CD14-positive monocyte (primary cell): Measurements from ENCODE around the gene DCUN1D4. TPM values are rescaled to one million over a fixed set of nuclear protein-coding genes. Genes with fewer than 3 reads are reported as not detected.

Experiments used
- DNase-seq, 3 donors: peaks; one replicate each; pipeline ENCODE4 v3.0.0-alpha.2; 2011 to 2022
- H2AFZ ChIP-seq: 2 replicates; pipeline ENCODE4 v1.6.0; 2012; ENCODE audit warnings: mild to moderate bottlenecking, low read depth, low read length, inconsistent platforms; ENCODE audit not compliant: insufficient read depth, poor library complexity, severe bottlenecking
- H3K27ac ChIP-seq, 2 donors: 1 replicate in 1 of 2; 2 replicates in 1 of 2; pipeline ENCODE4 v1.5.1; 2012 to 2013; ENCODE audit warnings: low read length in 2 of 2, control low read depth in 1 of 2, inconsistent platforms in 1 of 2, low read depth in 1 of 2, mild to moderate bottlenecking in 1 of 2
- H3K27me3 ChIP-seq, 2 donors: one replicate each; pipeline versions ENCODE4 v1.6.0 to v1.6.1; 2011 to 2013; ENCODE audit warnings: low read length in 2 of 2; ENCODE audit not compliant: control insufficient read depth in 2 of 2, insufficient read depth in 2 of 2
- H3K36me3 ChIP-seq, 2 donors: replicated peaks in 1 of 2; 1 replicate in 1 of 2; 2 replicates in 1 of 2; pipeline versions ENCODE4 v1.5.1 to v1.6.1; 2012 to 2013; ENCODE audit warnings: low read length in 2 of 2, control low read depth in 1 of 2, inconsistent platforms in 1 of 2, mild to moderate bottlenecking in 1 of 2; ENCODE audit not compliant: insufficient read depth in 2 of 2, control insufficient read depth in 1 of 2
- H3K4me1 ChIP-seq, 2 donors: 1 replicate in 1 of 2; 2 replicates in 1 of 2; pipeline versions ENCODE4 v1.5.1 to v1.6.1; 2012 to 2013; ENCODE audit warnings: low read length in 2 of 2, control low read depth in 1 of 2, inconsistent platforms in 1 of 2, mild to moderate bottlenecking in 1 of 2, moderate library complexity in 1 of 2; ENCODE audit not compliant: insufficient read depth in 2 of 2, control insufficient read depth in 1 of 2
- H3K4me2 ChIP-seq: replicated peaks from 2 replicates; pipeline ENCODE3; 2012; ENCODE audit warnings: low read length, moderate library complexity, mild to moderate bottlenecking; ENCODE audit not compliant: poor library complexity, severe bottlenecking; ENCODE audit errors: extremely low read depth
- H3K4me3 ChIP-seq, 3 experiments: fragments of 200-600 bp in 1 of 3; sonication (generic) in 1 of 3; replicated peaks in 1 of 3; 1 replicate in 2 of 3; 2 replicates in 1 of 3; pipeline ENCODE4 v1.5.1; 2011 to 2013; ENCODE audit warnings: low read length in 3 of 3, mild to moderate bottlenecking in 3 of 3, control low read depth in 2 of 3, low read depth in 2 of 3, inconsistent platforms in 1 of 3, moderate library complexity in 1 of 3
- H3K79me2 ChIP-seq: 2 replicates; pipeline ENCODE4 v1.6.0; 2012; ENCODE audit warnings: mild to moderate bottlenecking, control low read depth, inconsistent platforms, low read length, moderate library complexity; ENCODE audit not compliant: insufficient read depth
- H3K9ac ChIP-seq: 2 replicates; pipeline ENCODE4 v1.6.0; 2017; ENCODE audit warnings: low read length, mild to moderate bottlenecking; ENCODE audit not compliant: insufficient read depth, poor library complexity, severe bottlenecking
- H3K9me3 ChIP-seq, 2 donors: replicated peaks in 1 of 2; 1 replicate in 1 of 2; 2 replicates in 1 of 2; pipeline versions ENCODE4 v1.5.1 to v1.6.1; 2012 to 2013; ENCODE audit warnings: low read length in 2 of 2, control low read depth in 1 of 2; ENCODE audit not compliant: control insufficient read depth in 1 of 2, insufficient read depth in 1 of 2
- H4K20me1 ChIP-seq: 2 replicates; pipeline ENCODE4 v1.6.0; 2012; ENCODE audit warnings: mild to moderate bottlenecking, low read length, control low read depth, moderate library complexity; ENCODE audit not compliant: insufficient read depth
- H3K27ac Mint-ChIP-seq, 7 donors: one replicate each; pipeline ENCODE4 v1.8.0; 2020; ENCODE audit warnings: mild to moderate bottlenecking in 7 of 7, mixed read lengths in 7 of 7, moderate library complexity in 6 of 7, inconsistent platforms in 2 of 7
- H3K27me3 Mint-ChIP-seq, 3 donors: one replicate each; pipeline ENCODE4 v1.8.0; 2021 to 2022; ENCODE audit warnings: low read depth in 3 of 3, mild to moderate bottlenecking in 3 of 3, mixed read lengths in 3 of 3, moderate library complexity in 3 of 3, inconsistent platforms in 1 of 3
- H3K36me3 Mint-ChIP-seq, 2 donors: one replicate each; pipeline ENCODE4 v1.8.0; 2020; ENCODE audit warnings: mixed read lengths in 2 of 2, inconsistent platforms in 1 of 2, mild to moderate bottlenecking in 1 of 2
- H3K4me1 Mint-ChIP-seq: one replicate; pipeline ENCODE4 v1.8.0; 2020; ENCODE audit warnings: mild to moderate bottlenecking, mixed read lengths
- H3K4me3 Mint-ChIP-seq, 2 donors: one replicate each; pipeline ENCODE4 v1.8.0; 2020; ENCODE audit warnings: mild to moderate bottlenecking in 2 of 2, mixed read lengths in 2 of 2, moderate library complexity in 1 of 2
- H3K9me3 Mint-ChIP-seq, 7 donors: one replicate each; pipeline ENCODE4 v1.8.0; 2020 to 2022; ENCODE audit warnings: mixed read lengths in 7 of 7, mild to moderate bottlenecking in 6 of 7, moderate library complexity in 6 of 7, inconsistent platforms in 2 of 7
- CTCF ChIP-seq: fragments of 200-600 bp; IDR thresholded peaks from one replicate; pipeline ENCODE4 v1.8.0; 2022; ENCODE audit warnings: antibody characterized with exemption, mild to moderate bottlenecking
- WGBS: methylation state at CpG from one replicate; pipeline ENCODE4 v1.1.5; 2013; ENCODE audit warnings: missing lambda C conversion rate; ENCODE audit not compliant: insufficient coverage; 5-methylcytosine and 5-hydroxymethylcytosine counted together
- intact Hi-C, 2 donors: fragments of 100-400 bp; cut with micrococcal nuclease; formaldehyde crosslinking; loops; one replicate each; pipeline versions ENCODE4 v1.15.0 to v1.15.1; 2023
- polyA plus RNA-seq, 3 donors: library from polyadenylated mRNA; depleted of rRNA in 1 of 3; unstranded in 2 of 3; stranded (reverse) in 1 of 3; fragments of 300-500 nt in 2 of 3; fragments of >200 nt in 1 of 3; fragmentation: Illumina TruSeq in 2 of 3; gene quantifications; 1 replicate in 2 of 3; 2 replicates in 1 of 3; pipeline ENCODE4 v1.2.3, GENCODE V29; 2012 to 2021

The DCUN1D4 gene
- polyA plus RNA-seq, 3 donors: 4.7 to 15.2 (median 6.9) TPM

DNA sequence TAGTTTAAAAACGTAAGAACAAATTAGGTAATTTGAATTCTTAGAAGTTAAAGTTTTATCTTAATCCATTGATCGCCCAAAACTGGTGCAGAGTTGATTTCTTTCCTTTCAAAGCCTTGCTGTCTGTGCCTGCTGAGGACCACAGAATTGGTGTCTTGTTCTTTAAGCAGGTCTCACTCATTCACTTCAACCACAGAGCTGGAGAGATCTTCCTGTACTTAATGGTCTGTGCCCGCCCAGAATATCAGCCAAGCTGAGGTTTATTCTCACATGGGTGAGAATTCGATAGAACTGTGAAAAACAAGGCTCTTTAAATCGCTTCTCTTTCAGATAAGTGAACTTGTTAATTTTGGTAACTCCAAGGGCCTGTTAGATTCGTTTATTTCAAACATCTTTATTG, 31.6 kb downstream of the DCUN1D4 start:
- DNase-seq: no peak
- Histone ChIP-seq H3K79me2 (no peaks in the 10 kb centered on the region), H3K4me1 (no peaks in the 10 kb centered on the region), H3K9ac (no peak overlapping the region), H3K27me3 (no peaks in the 10 kb centered on the region), H3K4me2 (no peak overlapping the region), H3K4me3 (no peak overlapping the region), H3K36me3 (peaks cover 17 to 53% of the 10 kb centered on the region in 2 donors), H3K27ac (no peak overlapping the region), H2AFZ (no peak overlapping the region), H3K9me3 (no peaks in the 10 kb centered on the region), H4K20me1 (no peaks in the 10 kb centered on the region)
- Mint-ChIP-seq H3K9me3 (no peaks in the 10 kb centered on the region), H3K27me3 (no peaks in the 10 kb centered on the region), H3K27ac (no peak overlapping the region), H3K36me3 (peaks cover 54 to 57% of the 10 kb centered on the region in 2 donors), H3K4me1 (no peaks in the 10 kb centered on the region), H3K4me3 (no peak overlapping the region)
- no peak for TF ChIP-seq CTCF
- no CpG with 5 or more reads among the region's 6 CpGs for WGBS
- intact Hi-C loops: no loop called here

DNA sequence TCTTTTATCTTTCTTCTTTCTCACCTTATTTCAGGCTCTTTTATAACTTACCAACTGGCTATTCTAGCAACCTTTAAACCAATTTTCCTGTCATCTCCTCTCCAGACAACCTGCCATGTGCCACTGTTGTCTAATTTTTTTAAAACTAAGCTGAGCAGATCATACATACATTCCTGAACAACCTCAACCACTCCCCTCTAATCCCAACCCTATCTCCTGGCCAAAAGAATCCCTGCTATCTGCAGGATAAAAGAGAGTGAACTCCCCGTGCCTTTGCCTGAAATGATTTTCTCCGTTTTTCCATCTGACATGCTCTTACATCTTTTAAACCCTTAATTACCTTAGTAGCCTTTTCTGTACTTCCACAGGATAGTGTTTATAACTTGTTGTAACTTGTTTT, 35.5 kb downstream of the DCUN1D4 start:
- H3K27me3 ChIP-seq: no peaks in the 10 kb centered on the region
- Mint-ChIP-seq H3K9me3 (peaks cover 0 to 2% (median 0%) of the 10 kb centered on the region in 7 donors), H3K27me3 (peaks cover 0 to 2% (median 0%) of the 10 kb centered on the region in 3 donors), H3K27ac (peak overlapping the region in 1 of 7 donors; percentile 35), H3K36me3 (peaks cover 46 to 50% of the 10 kb centered on the region in 2 donors), H3K4me1 (no peaks in the 10 kb centered on the region), H3K4me3 (no peak overlapping the region)
- no peaks in the 10 kb centered on the region for H3K9me3 ChIP-seq
- H3K27ac ChIP-seq: no peak overlapping the region
- H4K20me1 ChIP-seq: no peaks in the 10 kb centered on the region
- DNase-seq: no peak
- H3K79me2 ChIP-seq: no peaks in the 10 kb centered on the region
- H3K9ac ChIP-seq: no peak overlapping the region
- intact Hi-C loops: no loop called here
- H3K36me3 ChIP-seq: peaks cover 10 to 30% of the 10 kb centered on the region in 2 donors
- H3K4me2 ChIP-seq: no peak overlapping the region
- no peak for TF ChIP-seq CTCF
- no peak overlapping the region for H3K4me3 ChIP-seq
- no peaks in the 10 kb centered on the region for H3K4me1 ChIP-seq
- no peak overlapping the region for H2AFZ ChIP-seq
- WGBS: no CpG with 5 or more reads among the region's 2 CpGs
